ENCODE measurements around the gene CCNI2.

CCNI2 gene

GRCh38 chr5:132749506-132749905 is 2.3 kb downstream of the CCNI2 start:
- no peak for DNase-seq

DNA sequence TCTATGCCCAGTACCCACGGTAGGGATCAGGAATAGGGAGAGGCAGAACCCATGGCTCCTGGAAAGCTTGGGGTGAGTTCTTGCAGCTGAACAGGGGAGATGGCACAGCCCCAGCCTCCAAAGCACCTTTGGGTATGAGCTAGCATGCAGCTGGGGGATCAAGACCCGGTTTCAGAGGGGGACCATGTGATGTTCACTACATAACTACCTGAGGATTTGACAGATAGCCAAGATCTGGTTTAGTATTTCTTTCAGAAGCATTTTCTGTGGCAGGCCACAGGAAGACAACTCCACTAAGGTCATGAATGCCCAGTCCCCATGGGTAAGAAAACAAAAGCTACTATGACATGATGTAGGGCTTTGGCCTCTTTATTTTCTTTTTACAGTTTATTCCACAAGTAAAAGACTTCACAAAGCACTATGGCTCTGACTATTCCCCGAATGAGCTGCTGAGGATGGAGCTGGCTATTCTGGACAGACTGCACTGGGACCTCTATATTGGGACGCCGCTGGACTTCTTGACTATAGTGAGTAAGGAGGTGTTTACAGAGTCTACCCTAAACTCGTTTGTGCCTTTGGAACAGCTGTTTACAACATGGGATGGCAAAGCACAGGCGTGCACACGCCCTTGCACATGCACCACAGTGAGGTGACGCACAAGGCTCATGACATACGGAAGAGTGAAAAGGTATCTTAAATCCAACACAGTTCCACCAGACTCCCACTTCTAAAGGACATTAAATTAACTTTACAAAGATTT is 3.4 kb downstream of the CCNI2 start:
- DNase-seq, result no peak

DNA sequence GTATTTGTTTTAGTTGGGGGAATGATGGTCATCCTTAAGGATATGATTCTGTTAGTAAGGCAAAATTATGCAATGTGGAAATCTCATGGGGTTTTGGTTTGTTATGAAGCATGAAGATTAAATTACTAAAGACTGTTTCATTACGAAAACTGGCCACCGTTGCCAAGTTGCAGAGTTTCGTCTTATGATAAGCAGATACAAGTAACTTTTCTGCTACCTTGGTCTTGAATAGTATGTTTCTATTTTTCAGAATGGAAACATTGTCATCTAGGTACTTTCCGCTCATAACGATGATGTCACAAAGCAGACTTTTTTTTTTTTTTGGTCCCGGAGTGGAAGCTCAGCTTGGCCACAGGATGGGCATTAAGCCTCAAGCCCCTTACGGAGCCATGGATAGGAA is 4.2 kb downstream of the CCNI2 start:
- DNase-seq, result no peak

DNA sequence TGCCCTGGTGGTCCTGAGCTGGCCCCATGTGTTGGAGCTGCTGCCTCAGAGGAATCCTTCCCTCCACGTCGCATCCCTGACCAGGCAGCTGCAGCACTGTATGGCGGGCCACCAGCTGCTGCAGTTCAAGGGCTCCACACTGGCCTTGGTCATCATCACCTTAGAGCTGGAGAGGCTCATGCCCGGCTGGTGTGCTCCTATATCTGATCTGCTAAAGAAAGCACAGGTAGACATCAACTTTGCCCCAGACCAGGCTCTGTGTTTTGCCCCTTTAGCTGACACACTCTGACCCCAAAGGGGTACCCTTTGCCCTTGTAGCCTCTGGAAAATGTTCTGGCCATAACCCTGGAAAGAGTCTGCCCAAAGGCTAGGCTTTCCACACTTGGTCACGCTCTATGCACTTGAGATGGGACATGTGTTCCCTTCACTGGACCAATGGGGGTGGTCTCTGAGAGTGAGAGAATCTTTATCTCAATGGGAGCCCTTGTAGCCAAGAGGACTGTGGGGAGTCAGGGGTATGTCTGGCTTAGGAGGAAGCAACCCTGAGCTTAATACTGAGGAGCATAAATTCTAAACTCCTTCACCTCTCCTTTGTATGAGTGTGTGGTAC is 4.8 kb downstream of the CCNI2 start:
- no peak for DNase-seq

GRCh38 chr5:132752581-132753125 is 5.4 kb downstream of the CCNI2 start:
- DNase-seq, result no peak

GRCh38 chr5:132753135-132753987 is 6.1 kb downstream of the CCNI2 start:
- no peak for DNase-seq

DNA sequence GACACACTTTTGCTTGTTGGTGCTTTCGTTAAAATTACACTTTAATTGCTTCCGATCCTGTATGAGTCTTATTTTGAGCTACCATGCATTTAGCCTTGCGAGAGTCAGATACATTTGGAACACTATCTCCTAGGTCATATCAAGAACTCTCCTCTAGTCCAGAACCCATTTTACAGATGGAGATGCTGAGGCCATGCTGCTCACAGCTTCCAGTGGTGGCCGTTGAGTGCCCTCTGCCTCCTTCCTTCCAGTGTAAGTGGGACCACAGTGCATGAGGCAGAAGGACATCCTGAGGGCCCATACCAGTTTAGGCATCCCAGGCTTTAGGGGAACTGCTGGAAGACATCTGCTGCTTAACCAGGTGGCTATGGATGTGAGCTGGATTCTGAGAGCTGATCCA is 6.9 kb downstream of the CCNI2 start:
- no peak for DNase-seq

DNA sequence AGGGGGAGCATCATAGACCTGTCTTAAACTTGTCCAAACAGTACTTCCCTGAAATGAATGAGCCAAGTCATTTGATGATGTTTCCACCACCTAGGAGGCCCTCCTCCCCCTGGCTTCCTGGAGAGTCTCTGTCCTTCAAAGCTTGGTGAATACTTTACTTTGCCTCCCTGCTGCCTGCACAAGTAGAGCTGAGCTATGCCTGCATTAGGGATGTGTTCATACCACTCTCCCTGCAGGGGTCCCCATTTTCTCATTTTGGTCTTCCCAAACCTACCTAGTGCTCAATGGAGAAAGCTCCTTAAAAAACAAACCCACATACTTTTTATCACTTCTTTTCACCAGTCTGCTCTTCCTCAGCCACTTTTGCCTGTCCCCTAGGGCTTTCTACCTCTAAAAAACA is 7.7 kb downstream of the CCNI2 start:
- no peak for DNase-seq

GRCh38 chr5:132756542-132756941 is 9.3 kb downstream of the CCNI2 start:
- no peak for DNase-seq

DNA sequence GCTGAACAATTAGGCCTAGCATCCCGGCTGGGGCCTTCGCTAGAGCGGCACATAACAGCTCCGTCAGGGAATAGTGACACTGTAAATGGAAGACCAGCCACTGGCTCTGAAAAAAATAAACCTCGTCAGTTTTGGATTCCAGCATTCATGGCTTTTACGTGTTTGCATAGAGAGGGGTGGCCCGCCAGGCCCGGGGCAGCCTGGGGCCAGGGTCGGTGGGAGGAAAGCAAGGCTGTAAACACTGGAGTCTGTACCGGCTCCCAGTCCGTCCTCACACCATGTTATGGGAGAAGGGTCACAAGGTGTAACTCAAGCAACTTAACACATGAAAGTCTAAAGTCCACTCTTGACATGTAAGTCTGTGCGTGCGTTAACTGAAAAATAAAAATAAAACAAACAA is 11.2 kb downstream of the CCNI2 start:
- DNase-seq, result no peak

DNA sequence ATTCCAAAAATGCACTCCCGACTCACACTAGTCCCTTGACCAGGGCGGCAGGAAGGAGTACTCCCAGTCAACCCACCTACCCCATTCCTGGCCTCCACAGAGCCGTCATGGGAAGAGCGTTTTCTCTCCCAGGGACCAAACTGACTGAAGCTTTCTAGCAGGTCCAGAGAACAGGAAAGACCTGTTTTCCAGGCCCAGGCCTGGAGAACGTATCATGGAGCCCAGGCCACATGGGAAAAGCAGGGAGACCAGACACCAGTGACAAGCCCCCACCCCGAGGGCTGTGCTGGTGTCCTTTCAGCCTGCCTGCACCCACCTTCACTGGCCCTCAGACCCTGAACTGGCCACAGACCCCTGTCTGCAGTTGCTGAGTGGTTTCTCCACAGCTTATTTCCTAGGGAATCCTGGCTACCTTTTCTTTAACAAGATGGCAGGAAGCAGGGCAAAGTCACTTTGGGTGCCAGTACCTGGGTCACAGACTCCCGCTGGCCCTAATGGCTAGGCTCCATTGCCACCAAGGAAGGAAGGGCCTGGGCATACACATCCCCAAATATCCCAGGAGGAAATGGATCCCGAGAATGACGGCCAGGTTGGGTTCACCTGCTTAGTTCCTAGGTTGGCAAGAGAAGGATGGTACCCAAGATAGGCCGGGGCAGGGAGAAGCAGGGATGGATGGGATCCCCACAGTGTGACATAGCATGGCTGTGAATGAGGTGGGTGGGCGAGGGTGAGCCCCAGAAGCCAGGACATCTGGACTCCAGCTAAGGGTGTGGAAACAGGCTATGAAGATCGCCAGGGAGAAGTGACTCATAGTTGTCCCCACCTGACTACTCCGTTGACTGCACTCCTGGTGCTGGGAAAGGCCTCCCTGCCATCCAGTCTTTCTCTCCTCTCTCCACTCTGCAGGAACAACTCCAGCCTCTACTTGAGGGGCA is 12.2 kb downstream of the CCNI2 start:
- no peak for DNase-seq

- DNase-seq, result no peak
These were observed 12.8 kb downstream of the CCNI2 start for GRCh38 chr5:132760049-132760420.

GRCh38 chr5:132760601-132761317 is 13.5 kb downstream of the CCNI2 start:
- no peak for DNase-seq

- DNase-seq, result no peak
These were observed 14.4 kb downstream of the CCNI2 start for GRCh38 chr5:132761321-132762240.

- DNase-seq, result no peak
These were observed 15.2 kb downstream of the CCNI2 start for GRCh38 chr5:132762246-132763000.

DNA sequence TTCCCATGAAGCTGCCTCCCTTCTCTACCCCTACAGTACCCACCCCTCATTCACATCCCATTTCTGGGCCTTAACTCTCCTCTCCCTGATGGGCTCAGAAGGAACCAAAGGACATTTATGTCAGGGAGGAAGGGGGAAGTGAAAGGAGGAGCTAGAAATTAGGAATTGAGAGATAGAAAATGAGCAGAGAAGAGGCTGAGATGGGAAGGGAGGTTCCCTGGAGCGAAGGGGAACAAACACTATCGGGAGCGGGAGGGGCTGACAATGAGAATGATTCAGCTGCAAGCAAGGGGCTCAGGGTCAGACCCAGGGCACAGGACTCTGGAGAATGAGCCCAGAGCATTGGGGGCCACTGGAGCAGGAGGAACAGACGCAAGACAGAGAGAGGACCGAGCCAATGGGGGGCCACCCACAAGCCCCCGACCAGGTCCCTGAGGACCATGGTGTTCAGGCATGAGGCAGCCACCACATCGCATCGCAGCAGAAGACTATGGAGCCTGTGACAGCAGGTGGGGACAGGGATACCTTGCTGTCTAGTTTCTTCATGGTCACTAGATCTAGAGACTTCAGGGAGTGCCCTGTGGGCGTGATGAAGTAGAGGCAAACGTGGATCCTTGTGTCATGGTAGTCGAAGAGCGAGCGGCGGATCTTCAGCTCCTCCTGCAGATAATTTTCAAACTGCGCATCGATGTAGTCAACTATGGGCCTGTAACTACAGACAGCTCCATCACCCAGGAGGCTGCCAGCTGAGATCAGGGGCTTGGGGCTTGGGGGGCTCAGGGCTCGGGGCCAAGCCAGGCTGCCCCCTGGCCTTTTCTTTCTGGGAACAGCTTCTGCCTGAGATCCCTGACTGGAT is 16.2 kb downstream of the CCNI2 start:
- DNase-seq, result no peak

DNA sequence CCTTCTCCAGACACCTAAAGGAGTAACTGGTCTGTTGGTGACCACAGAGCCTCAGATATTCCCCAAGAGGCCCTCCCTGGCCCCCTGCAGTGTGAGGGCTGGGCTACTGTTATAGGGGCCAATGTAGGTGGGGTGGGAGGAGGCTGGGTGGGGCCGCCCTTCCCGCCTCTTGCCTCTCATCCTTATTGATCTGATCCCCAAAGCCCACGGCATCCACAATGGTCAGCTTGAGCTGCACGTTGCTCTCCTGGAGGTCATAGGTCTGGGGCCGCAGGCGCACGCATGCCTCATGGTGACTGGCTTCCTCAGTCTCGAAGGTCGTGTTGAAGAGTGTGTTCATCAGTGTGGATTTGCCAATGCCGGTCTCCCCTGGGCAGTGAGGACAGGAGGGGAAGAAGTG is 16.8 kb downstream of the CCNI2 start:
- DNase-seq, result no peak

DNA sequence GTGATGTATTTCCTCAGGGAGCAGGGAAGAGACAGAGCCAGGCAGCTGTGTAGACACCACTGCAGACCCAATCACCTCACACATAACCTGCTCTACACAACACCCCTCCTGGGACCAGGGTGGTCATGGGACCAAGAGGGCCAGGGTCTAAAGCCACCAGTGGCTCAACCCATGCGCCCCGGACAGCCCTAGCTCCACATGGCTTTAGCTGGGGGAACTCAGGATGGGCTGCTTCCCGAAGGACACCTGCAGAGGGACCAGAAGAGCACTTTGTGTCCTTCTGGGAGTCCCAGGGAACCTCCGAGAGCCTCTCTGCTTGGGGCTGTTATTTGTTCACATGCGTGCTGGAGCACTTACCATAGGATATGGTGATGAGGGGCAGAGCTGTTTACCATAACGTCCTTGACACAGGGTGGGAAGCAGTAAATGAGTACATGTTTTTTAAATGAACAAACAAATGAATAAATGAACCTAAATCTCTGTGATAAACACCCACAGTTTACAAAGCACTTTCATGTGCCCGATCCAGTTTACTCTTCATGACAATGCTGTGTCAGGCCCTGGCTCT is 17.5 kb downstream of the CCNI2 start:
- no peak for DNase-seq
